K562 (cell line): ENCODE measurements around the gene CALML6. TPM values are rescaled to one million over a fixed set of nuclear protein-coding genes. Genes with fewer than 3 reads are reported as not detected.

Source experiments
- LCOR ChIP-seq: sonication (generic); formaldehyde crosslinking; IDR thresholded peaks from 2 replicates; pipeline ENCODE4 v1.8.0; 2022; ENCODE audit warnings: mild to moderate bottlenecking, missing genetic modification reagents
- MAZ ChIP-seq, 2 experiments: fragments of 450-650 bp in 1 of 2; sonication (generic) in 1 of 2; formaldehyde crosslinking; IDR thresholded peaks in 1 of 2; conservative IDR thresholded peaks in 1 of 2; 2 replicates each; pipeline versions ENCODE4 v1.4.0 to v1.5.0; 2020; ENCODE audit warnings: mild to moderate bottlenecking in 1 of 2, missing genetic modification reagents in 1 of 2
- MIER1 ChIP-seq: fragments of 450-650 bp; IDR thresholded peaks from 2 replicates; pipeline ENCODE4 v1.6.1; 2016; ENCODE audit warnings: antibody characterized with exemption, mild to moderate bottlenecking, low read depth
- PRMT5 ChIP-seq: sonication (generic); formaldehyde crosslinking; IDR thresholded peaks from 2 replicates; pipeline ENCODE4 v1.5.0; 2020; ENCODE audit warnings: missing genetic modification reagents
- RBM14 ChIP-seq: fragments of 200-400 bp; formaldehyde crosslinking; IDR thresholded peaks from 2 replicates; pipeline ENCODE4 v1.6.1; 2018; ENCODE audit warnings: low read depth, mild to moderate bottlenecking, low read length, moderate library complexity, borderline replicate concordance; ENCODE audit not compliant: insufficient read depth
- RBM17 ChIP-seq: fragments of 200-400 bp; formaldehyde crosslinking; IDR thresholded peaks from 2 replicates; pipeline ENCODE4 v1.6.1; 2017; ENCODE audit warnings: low read depth, mild to moderate bottlenecking, low read length, borderline replicate concordance
- SAP30 ChIP-seq: fragments of 200-600 bp; sonication (generic); IDR thresholded peaks from 2 replicates; pipeline ENCODE4 v1.6.1; 2012; ENCODE audit warnings: borderline replicate concordance, low read depth, mild to moderate bottlenecking, moderate library complexity, low read length, control low read depth, inconsistent platforms; ENCODE audit not compliant: insufficient read depth, poor library complexity, severe bottlenecking
- SREBF2 ChIP-seq: sonication (generic); formaldehyde crosslinking; IDR thresholded peaks from 2 replicates; pipeline ENCODE4 v1.4.0; 2020; ENCODE audit warnings: mild to moderate bottlenecking, missing genetic modification reagents
- SUPT5H ChIP-seq: fragments of 450-650 bp; IDR thresholded peaks from 2 replicates; pipeline ENCODE4 v1.6.1; 2016
- TAF15 ChIP-seq: fragments of 200-400 bp; formaldehyde crosslinking; IDR thresholded peaks from 2 replicates; pipeline ENCODE4 v1.6.1; 2017; ENCODE audit warnings: mild to moderate bottlenecking, low read depth, low read length, moderate library complexity
- ZNF282 ChIP-seq: sonication (generic); formaldehyde crosslinking; IDR thresholded peaks from 2 replicates; pipeline ENCODE4 v1.8.1; 2023; ENCODE audit warnings: missing genetic modification reagents
- ZNF311 ChIP-seq: fragments of 250-450 bp; sonication (Bioruptor Pico); IDR thresholded peaks from 2 replicates; pipeline ENCODE4 v1.4.0; 2020; ENCODE audit warnings: mild to moderate bottlenecking, moderate library complexity
- ZNF354B ChIP-seq: fragments of 250-450 bp; sonication (Bioruptor Pico); IDR thresholded peaks from 2 replicates; pipeline ENCODE4 v1.4.0; 2020
- polyA plus RNA-seq, 8 experiments: library from polyadenylated mRNA; depleted of rRNA in 4 of 8; stranded (reverse) in 5 of 8; unstranded in 3 of 8; fragments of >200 nt; fragmentation: Nextera tagmentation in 2 of 8; fragmentation: Illumina TruSeq in 1 of 8; extraction: Ambion mirVana in 2 of 8; extraction: Trizol in 1 of 8; gene quantifications; 2 replicates each; pipeline versions ENCODE4 v1.2.1 to v1.2.3, GENCODE V29; 2011 to 2014; ENCODE audit warnings: inconsistent platforms in 1 of 8, missing spikeins in 1 of 8
- total RNA-seq, 7 experiments: library from RNA; depleted of rRNA in 6 of 7; stranded (reverse); fragments of >200 nt in 6 of 7; fragmentation: Illumina TruSeq in 2 of 7; extraction: Trizol in 2 of 7; gene quantifications; 2 replicates each; pipeline versions ENCODE4 v1.2.1 to v1.2.3, GENCODE V29; 2011 to 2021; ENCODE audit warnings: low replicate concordance in 1 of 7
- TF ChIP-seq, protein P1 (sequence below): fragments of 250-450 bp; sonication (Bioruptor Pico); IDR thresholded peaks from 2 replicates; pipeline ENCODE4 v1.6.1; 2021; ENCODE audit warnings: mild to moderate bottlenecking
- TF ChIP-seq, protein P2 (sequence below): fragments of 450-650 bp; conservative IDR thresholded peaks from 2 replicates; pipeline ENCODE4 v1.6.1; 2016; ENCODE audit warnings: missing genetic modification characterization, low read depth, mild to moderate bottlenecking, missing compliant biosample characterization, moderate library complexity
- TF ChIP-seq, protein P3 (sequence below): fragments of 200-800 bp; sonication (Bioruptor generic); IDR thresholded peaks from 2 replicates; pipeline ENCODE4 v1.6.1; 2016; ENCODE audit warnings: missing genetic modification characterization, missing compliant biosample characterization
- TF ChIP-seq, protein P4 (sequence below): sonication (generic); formaldehyde crosslinking; IDR thresholded peaks from 2 replicates; pipeline ENCODE4 v1.8.0; 2022; ENCODE audit warnings: missing genetic modification reagents, mild to moderate bottlenecking, moderate library complexity, borderline replicate concordance
- TF ChIP-seq, protein P5 (sequence below): fragments of 250-450 bp; sonication (Bioruptor Pico); IDR thresholded peaks from 2 replicates; pipeline ENCODE4 v1.5.0; 2020; ENCODE audit warnings: mild to moderate bottlenecking, borderline replicate concordance

The CALML6 gene
- total and polyA plus RNA-seq, 9 of the 15 experiments (the other 6 are each of a cell fraction or from before 2014, with no cell fraction given) = 0.14 TPM; not detected in 8

DNA sequence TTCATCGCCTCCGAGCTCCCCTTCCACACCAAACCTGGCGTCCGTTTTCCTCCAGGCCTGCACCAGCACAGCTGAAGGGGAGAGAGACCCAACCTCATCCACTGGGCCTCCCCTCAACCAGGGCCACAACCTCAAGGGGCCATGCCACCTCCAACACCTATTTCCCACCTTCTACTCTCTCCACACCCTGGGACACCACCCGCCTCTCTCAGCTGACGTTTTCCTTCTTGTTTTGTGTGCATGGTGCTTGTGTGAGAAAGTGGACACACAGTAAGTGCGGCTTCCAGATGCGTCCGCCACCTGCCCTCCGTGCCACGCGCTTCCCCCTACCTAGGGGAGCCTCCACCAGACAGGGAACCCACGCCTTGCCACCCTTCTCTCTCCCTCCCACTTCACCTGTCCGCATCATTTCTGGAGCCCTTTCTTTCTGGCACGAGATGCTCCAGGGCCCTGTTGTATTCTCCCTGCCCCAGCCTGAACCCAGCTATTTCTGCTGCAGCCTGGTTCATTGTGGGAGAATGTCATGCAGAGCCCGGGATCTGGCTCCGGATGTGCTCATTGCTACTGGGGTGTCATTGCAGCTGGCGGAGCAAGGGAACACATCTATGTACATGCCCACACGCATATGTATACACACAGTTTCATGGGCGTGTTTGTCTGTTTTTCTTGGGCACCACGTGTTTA is 22.8 kb upstream of the CALML6 start (continued):
- TF ChIP-seq, protein P1, sequence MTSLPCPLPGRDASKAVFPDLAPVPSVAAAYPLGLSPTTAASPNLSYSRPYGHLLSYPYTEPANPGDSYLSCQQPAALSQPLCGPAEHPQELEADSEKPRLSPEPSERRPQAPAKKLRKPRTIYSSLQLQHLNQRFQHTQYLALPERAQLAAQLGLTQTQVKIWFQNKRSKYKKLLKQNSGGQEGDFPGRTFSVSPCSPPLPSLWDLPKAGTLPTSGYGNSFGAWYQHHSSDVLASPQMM (CRISPR knock-in tag) = no peak
- no peak for TF ChIP-seq PRMT5
- TF ChIP-seq, protein P2, sequence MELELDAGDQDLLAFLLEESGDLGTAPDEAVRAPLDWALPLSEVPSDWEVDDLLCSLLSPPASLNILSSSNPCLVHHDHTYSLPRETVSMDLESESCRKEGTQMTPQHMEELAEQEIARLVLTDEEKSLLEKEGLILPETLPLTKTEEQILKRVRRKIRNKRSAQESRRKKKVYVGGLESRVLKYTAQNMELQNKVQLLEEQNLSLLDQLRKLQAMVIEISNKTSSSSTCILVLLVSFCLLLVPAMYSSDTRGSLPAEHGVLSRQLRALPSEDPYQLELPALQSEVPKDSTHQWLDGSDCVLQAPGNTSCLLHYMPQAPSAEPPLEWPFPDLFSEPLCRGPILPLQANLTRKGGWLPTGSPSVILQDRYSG = no peak
- TF ChIP-seq, protein P3, sequence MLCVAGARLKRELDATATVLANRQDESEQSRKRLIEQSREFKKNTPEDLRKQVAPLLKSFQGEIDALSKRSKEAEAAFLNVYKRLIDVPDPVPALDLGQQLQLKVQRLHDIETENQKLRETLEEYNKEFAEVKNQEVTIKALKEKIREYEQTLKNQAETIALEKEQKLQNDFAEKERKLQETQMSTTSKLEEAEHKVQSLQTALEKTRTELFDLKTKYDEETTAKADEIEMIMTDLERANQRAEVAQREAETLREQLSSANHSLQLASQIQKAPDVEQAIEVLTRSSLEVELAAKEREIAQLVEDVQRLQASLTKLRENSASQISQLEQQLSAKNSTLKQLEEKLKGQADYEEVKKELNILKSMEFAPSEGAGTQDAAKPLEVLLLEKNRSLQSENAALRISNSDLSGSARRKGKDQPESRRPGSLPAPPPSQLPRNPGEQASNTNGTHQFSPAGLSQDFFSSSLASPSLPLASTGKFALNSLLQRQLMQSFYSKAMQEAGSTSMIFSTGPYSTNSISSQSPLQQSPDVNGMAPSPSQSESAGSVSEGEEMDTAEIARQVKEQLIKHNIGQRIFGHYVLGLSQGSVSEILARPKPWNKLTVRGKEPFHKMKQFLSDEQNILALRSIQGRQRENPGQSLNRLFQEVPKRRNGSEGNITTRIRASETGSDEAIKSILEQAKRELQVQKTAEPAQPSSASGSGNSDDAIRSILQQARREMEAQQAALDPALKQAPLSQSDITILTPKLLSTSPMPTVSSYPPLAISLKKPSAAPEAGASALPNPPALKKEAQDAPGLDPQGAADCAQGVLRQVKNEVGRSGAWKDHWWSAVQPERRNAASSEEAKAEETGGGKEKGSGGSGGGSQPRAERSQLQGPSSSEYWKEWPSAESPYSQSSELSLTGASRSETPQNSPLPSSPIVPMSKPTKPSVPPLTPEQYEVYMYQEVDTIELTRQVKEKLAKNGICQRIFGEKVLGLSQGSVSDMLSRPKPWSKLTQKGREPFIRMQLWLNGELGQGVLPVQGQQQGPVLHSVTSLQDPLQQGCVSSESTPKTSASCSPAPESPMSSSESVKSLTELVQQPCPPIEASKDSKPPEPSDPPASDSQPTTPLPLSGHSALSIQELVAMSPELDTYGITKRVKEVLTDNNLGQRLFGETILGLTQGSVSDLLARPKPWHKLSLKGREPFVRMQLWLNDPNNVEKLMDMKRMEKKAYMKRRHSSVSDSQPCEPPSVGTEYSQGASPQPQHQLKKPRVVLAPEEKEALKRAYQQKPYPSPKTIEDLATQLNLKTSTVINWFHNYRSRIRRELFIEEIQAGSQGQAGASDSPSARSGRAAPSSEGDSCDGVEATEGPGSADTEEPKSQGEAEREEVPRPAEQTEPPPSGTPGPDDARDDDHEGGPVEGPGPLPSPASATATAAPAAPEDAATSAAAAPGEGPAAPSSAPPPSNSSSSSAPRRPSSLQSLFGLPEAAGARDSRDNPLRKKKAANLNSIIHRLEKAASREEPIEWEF (CRISPR knock-in tag) = no peak
- no peak for TF ChIP-seq TAF15
- no peak for TF ChIP-seq RBM17
- no peak for TF ChIP-seq ZNF354B (CRISPR knock-in tag)
- TF ChIP-seq ZNF311 (CRISPR knock-in tag) = no peak
- TF ChIP-seq, protein P4, sequence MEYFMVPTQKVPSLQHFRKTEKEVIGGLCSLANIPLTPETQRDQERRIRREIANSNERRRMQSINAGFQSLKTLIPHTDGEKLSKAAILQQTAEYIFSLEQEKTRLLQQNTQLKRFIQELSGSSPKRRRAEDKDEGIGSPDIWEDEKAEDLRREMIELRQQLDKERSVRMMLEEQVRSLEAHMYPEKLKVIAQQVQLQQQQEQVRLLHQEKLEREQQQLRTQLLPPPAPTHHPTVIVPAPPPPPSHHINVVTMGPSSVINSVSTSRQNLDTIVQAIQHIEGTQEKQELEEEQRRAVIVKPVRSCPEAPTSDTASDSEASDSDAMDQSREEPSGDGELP (CRISPR knock-in tag) = no peak
- TF ChIP-seq RBM14 = no peak
- no peak for TF ChIP-seq MIER1
- no peak for TF ChIP-seq SAP30
- no peak for TF ChIP-seq LCOR
- no peak; the same call in 1 of the 2 replicates for TF ChIP-seq ZNF282 (CRISPR knock-in tag)
- TF ChIP-seq SUPT5H = no peak
- TF ChIP-seq, protein P5, sequence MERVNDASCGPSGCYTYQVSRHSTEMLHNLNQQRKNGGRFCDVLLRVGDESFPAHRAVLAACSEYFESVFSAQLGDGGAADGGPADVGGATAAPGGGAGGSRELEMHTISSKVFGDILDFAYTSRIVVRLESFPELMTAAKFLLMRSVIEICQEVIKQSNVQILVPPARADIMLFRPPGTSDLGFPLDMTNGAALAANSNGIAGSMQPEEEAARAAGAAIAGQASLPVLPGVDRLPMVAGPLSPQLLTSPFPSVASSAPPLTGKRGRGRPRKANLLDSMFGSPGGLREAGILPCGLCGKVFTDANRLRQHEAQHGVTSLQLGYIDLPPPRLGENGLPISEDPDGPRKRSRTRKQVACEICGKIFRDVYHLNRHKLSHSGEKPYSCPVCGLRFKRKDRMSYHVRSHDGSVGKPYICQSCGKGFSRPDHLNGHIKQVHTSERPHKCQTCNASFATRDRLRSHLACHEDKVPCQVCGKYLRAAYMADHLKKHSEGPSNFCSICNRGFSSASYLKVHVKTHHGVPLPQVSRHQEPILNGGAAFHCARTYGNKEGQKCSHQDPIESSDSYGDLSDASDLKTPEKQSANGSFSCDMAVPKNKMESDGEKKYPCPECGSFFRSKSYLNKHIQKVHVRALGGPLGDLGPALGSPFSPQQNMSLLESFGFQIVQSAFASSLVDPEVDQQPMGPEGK (CRISPR knock-in tag) = no peak
- no peak for TF ChIP-seq SREBF2 (CRISPR knock-in tag)
- TF ChIP-seq MAZ (CRISPR knock-in tag; conservative IDR thresholded peaks at IDR 0.05 in 1 of 2, IDR thresholded peaks at IDR 0.05 in 1 of 2) = no peak
